ENCODE results near the gene LRP1B. TPM values are rescaled to one million over a fixed set of nuclear protein-coding genes. Genes with fewer than 3 reads are reported as not detected.

Gene LRP1B
- polyA plus RNA-seq, 1 donor from 2014 or later: 12.7 TPM

DNA sequence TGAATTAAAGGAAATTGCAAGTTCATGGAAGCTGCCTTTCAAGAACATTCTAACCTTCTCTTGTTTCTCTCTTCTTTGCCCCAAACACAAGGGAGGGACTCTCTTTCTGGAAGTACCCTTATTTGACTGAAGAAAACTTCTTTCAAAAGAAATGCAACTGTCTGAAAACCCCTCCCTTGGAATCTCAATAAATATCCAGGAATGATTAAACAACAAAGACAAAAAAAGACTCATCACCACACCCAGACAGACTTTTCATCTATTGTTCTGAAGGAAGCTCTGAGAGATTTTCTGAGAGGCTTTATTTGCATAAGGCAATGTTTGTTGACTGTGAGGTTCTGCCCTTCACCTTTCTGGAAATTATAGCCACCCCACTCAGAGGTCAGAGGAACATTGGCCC lies 1260.9 kb downstream of the LRP1B start:
- Histone ChIP-seq H3K79me2 (replicated peaks; ENCODE audit: insufficient read depth, low read length) (no peaks in the 10 kb centered on the region), H3K9me2 (ENCODE audit: insufficient read depth, low read length) (no peaks in the 10 kb centered on the region), H3K4me2 (ENCODE audit: low read length) (no peak overlapping the region), H3F3A (ENCODE audit: insufficient read depth, low read length, poor library complexity, severe bottlenecking) (no peaks in the 10 kb centered on the region), H2AFZ (ENCODE audit: low read depth, low read length) (no peak overlapping the region), H3K9ac (ENCODE audit: low read length) (no peak overlapping the region), H3K27me3 (ENCODE audit: insufficient read depth, low read depth, low read length) (no peaks in the 10 kb centered on the region), H3K27ac (ENCODE audit: low read length) (no peak overlapping the region), H3K36me3 (ENCODE audit: insufficient read depth, low read length) (no peaks in the 10 kb centered on the region), H3K9me3 (ENCODE audit: low read length) (no peaks in the 10 kb centered on the region), H4K20me1 (ENCODE audit: insufficient read depth) (no peaks in the 10 kb centered on the region), H3K4me3 (ENCODE audit: low read length) (no peak overlapping the region)
- TF ChIP-seq MXI1 (conservative IDR thresholded peaks at IDR 0.05; ENCODE audit: poor library complexity, severe bottlenecking) (no peak), POLR2AphosphoS5 (IDR thresholded peaks at IDR 0.05) (no peak), TAF1 (IDR thresholded peaks at IDR 0.05; ENCODE audit: low read depth) (no peak), EZH2 (IDR thresholded peaks at IDR 0.05; ENCODE audit: borderline replicate concordance, insufficient read depth, low read length, poor library complexity, severe bottlenecking) (no peak), RAD21 (conservative IDR thresholded peaks at IDR 0.05) (no peak), EP300 (conservative IDR thresholded peaks at IDR 0.05; ENCODE audit: poor library complexity, severe bottlenecking) (no peak), SMC3 (conservative IDR thresholded peaks at IDR 0.05; ENCODE audit: poor library complexity) (no peak)
- TF ChIP-seq, protein P1, sequence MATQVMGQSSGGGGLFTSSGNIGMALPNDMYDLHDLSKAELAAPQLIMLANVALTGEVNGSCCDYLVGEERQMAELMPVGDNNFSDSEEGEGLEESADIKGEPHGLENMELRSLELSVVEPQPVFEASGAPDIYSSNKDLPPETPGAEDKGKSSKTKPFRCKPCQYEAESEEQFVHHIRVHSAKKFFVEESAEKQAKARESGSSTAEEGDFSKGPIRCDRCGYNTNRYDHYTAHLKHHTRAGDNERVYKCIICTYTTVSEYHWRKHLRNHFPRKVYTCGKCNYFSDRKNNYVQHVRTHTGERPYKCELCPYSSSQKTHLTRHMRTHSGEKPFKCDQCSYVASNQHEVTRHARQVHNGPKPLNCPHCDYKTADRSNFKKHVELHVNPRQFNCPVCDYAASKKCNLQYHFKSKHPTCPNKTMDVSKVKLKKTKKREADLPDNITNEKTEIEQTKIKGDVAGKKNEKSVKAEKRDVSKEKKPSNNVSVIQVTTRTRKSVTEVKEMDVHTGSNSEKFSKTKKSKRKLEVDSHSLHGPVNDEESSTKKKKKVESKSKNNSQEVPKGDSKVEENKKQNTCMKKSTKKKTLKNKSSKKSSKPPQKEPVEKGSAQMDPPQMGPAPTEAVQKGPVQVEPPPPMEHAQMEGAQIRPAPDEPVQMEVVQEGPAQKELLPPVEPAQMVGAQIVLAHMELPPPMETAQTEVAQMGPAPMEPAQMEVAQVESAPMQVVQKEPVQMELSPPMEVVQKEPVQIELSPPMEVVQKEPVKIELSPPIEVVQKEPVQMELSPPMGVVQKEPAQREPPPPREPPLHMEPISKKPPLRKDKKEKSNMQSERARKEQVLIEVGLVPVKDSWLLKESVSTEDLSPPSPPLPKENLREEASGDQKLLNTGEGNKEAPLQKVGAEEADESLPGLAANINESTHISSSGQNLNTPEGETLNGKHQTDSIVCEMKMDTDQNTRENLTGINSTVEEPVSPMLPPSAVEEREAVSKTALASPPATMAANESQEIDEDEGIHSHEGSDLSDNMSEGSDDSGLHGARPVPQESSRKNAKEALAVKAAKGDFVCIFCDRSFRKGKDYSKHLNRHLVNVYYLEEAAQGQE (IDR thresholded peaks at IDR 0.05; ENCODE audit: borderline replicate concordance): no peak
- TF ChIP-seq, protein P2, sequence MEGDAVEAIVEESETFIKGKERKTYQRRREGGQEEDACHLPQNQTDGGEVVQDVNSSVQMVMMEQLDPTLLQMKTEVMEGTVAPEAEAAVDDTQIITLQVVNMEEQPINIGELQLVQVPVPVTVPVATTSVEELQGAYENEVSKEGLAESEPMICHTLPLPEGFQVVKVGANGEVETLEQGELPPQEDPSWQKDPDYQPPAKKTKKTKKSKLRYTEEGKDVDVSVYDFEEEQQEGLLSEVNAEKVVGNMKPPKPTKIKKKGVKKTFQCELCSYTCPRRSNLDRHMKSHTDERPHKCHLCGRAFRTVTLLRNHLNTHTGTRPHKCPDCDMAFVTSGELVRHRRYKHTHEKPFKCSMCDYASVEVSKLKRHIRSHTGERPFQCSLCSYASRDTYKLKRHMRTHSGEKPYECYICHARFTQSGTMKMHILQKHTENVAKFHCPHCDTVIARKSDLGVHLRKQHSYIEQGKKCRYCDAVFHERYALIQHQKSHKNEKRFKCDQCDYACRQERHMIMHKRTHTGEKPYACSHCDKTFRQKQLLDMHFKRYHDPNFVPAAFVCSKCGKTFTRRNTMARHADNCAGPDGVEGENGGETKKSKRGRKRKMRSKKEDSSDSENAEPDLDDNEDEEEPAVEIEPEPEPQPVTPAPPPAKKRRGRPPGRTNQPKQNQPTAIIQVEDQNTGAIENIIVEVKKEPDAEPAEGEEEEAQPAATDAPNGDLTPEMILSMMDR (IDR thresholded peaks at IDR 0.05; ENCODE audit: poor library complexity, severe bottlenecking): no peak

DNA sequence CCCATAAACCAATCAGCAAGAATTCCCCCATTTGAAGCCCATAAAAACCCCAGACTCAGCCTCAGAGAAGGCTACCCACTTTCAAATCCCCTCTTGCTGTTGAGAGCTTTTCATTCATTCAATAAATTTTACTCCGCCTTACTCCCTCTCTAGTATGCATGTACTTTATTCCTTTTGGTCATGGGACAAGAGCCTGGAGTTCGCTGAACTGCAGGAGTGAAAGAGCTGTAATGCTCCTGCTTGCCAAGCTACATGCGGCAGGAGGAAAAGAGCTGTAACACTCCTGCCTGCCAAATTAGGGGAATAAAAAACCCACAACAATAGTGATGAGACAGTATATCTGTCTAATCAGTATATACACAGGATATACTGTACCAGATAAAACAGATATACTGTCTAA lies 1261.7 kb downstream of the LRP1B start:
- Histone ChIP-seq H3F3A (ENCODE audit: insufficient read depth, low read length, poor library complexity, severe bottlenecking) (no peaks in the 10 kb centered on the region), H3K27ac (ENCODE audit: low read length) (no peak overlapping the region), H3K4me3 (ENCODE audit: low read length) (no peak overlapping the region), H3K27me3 (ENCODE audit: insufficient read depth, low read depth, low read length) (no peaks in the 10 kb centered on the region), H3K4me2 (ENCODE audit: low read length) (no peak overlapping the region), H3K9ac (ENCODE audit: low read length) (no peak overlapping the region), H3K36me3 (ENCODE audit: insufficient read depth, low read length) (no peaks in the 10 kb centered on the region), H2AFZ (ENCODE audit: low read depth, low read length) (no peak overlapping the region), H4K20me1 (ENCODE audit: insufficient read depth) (no peaks in the 10 kb centered on the region), H3K79me2 (replicated peaks; ENCODE audit: insufficient read depth, low read length) (no peaks in the 10 kb centered on the region), H3K9me2 (ENCODE audit: insufficient read depth, low read length) (no peaks in the 10 kb centered on the region), H3K9me3 (ENCODE audit: low read length) (no peaks in the 10 kb centered on the region)
- TF ChIP-seq, protein P1 (IDR thresholded peaks at IDR 0.05; ENCODE audit: borderline replicate concordance): no peak
- no peak for TF ChIP-seq MXI1 (conservative IDR thresholded peaks at IDR 0.05; ENCODE audit: poor library complexity, severe bottlenecking)
- TF ChIP-seq SMC3 (conservative IDR thresholded peaks at IDR 0.05; ENCODE audit: poor library complexity): no peak
- TF ChIP-seq EZH2 (IDR thresholded peaks at IDR 0.05; ENCODE audit: borderline replicate concordance, insufficient read depth, low read length, poor library complexity, severe bottlenecking): no peak
- no peak for TF ChIP-seq RAD21 (conservative IDR thresholded peaks at IDR 0.05)
- TF ChIP-seq EP300 (conservative IDR thresholded peaks at IDR 0.05; ENCODE audit: poor library complexity, severe bottlenecking): no peak
- TF ChIP-seq, protein P2 (IDR thresholded peaks at IDR 0.05; ENCODE audit: poor library complexity, severe bottlenecking): no peak
- TF ChIP-seq TAF1 (IDR thresholded peaks at IDR 0.05; ENCODE audit: low read depth): no peak
- no peak for TF ChIP-seq POLR2AphosphoS5 (IDR thresholded peaks at IDR 0.05)

Measured in neural cell (in vitro differentiated cells).